Prostate gland (tissue), 2 donors: ENCODE results near the gene TNRC18. TPM values are rescaled to one million over a fixed set of nuclear protein-coding genes. Genes with fewer than 3 reads are reported as not detected.

Experiments
- DNase-seq: peaks from one replicate; pipeline ENCODE4 v3.0.0-alpha.2; 2019; ENCODE audit warnings: low spot score
- H3K27ac ChIP-seq, 2 donors: fragments of 200-600 bp; sonication (generic); 2 replicates each; pipeline ENCODE4 v1.5.1; 2017 to 2019
- H3K27me3 ChIP-seq: fragments of 200-600 bp; sonication (generic); replicated peaks from 2 replicates; pipeline ENCODE4 v1.5.1; 2019; ENCODE audit not compliant: insufficient read depth
- H3K36me3 ChIP-seq, 2 donors: fragments of 200-600 bp; sonication (generic); 1 replicate in 1 of 2; 2 replicates in 1 of 2; pipeline versions ENCODE4 v1.5.1 to v1.8.1; 2017 to 2019
- H3K4me1 ChIP-seq: fragments of 200-600 bp; sonication (generic); replicated peaks from 2 replicates; pipeline ENCODE4 v1.5.1; 2019
- H3K4me3 ChIP-seq, 2 donors: fragments of 200-600 bp; sonication (generic); 2 replicates each; pipeline ENCODE4 v1.5.1; 2017 to 2019
- H3K9me3 ChIP-seq: fragments of 200-600 bp; sonication (generic); 2 replicates; pipeline ENCODE4 v1.5.1; 2017
- POLR2A ChIP-seq: fragments of 450-650 bp; IDR thresholded peaks from one replicate; pipeline ENCODE4 v1.6.1; 2016; ENCODE audit warnings: antibody characterized with exemption, mild to moderate bottlenecking
- POLR2AphosphoS5 ChIP-seq: sonication (generic); formaldehyde crosslinking; IDR thresholded peaks from one replicate; pipeline ENCODE4 v1.6.1; 2017; ENCODE audit warnings: antibody characterized with exemption
- whole genome bisulfite sequencing: methylation state at CpG from one replicate; pipeline ENCODE4 v1.1.5; 2018; 5-methylcytosine and 5-hydroxymethylcytosine counted together
- intact Hi-C: fragments of 100-400 bp; cut with DNase I; formaldehyde crosslinking; loops from one replicate; pipeline ENCODE4 v1.14.2; 2022
- total RNA-seq, 2 donors: library from RNA; depleted of rRNA; stranded (reverse); fragments of >200 nt; gene quantifications; one replicate each; pipeline ENCODE4 v1.1.0, GENCODE V29; 2016
- TF ChIP-seq, protein P1 (sequence below), 4 experiments: fragments of 200-600 bp in 2 of 4; fragments of 450-650 bp in 2 of 4; sonication (generic) in 2 of 4; IDR thresholded peaks; 1 replicate in 3 of 4; 2 replicates in 1 of 4; pipeline ENCODE4 v1.5.1; 2016 to 2019; ENCODE audit warnings: antibody characterized with exemption in 4 of 4, mild to moderate bottlenecking in 2 of 4, moderate library complexity in 2 of 4

Gene TNRC18
- total RNA-seq, 2 donors from 2014 or later = 138 to 290 TPM

DNA sequence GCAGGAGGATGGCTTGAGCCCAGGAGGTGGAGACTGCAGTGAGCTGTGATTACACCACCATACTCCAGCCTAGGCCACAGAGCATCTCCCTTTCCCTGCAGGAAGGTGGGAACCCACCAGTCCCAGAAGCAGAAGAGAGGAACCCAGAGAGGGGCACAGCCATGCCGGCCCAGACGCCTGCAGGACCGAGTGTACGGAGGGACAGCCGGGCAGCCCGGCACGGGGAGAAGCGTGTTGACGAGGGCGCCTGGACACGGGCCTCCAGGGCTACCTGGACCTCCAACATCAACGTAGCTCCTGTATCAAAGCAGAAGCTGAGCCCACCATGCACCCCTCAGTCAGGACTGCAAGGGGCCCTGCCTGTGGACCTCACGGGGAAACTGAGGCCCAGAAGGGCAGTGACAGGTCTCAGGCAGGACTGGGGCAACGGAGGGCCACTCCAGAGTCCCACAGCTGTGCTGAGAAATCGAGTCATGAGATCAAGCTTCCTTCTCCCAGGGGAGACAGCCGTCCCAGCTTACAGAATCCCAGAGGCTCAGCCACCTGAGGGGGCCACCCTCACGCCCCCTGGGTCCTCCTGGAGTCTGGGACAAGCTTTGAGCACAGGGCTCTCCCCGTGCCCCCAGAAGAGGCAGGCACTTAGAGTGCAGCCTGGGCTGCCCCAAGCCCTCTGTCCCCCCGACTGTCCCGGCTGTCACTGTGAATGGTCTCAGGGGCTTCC lies 43.1 kb downstream of the TNRC18 start:
- peaks cover 24% of the 10 kb centered on the region for H3K4me1 ChIP-seq
- H3K27me3 ChIP-seq = no peaks in the 10 kb centered on the region
- 70% methylated on average over 19 of the region's 20 CpGs for WGBS
- DNase-seq = no peak
- H3K36me3 ChIP-seq = peaks cover 0 to 17% of the 10 kb centered on the region in 2 donors
- H3K4me3 ChIP-seq = no peak overlapping the region
- no peak overlapping the region for H3K27ac ChIP-seq
- TF ChIP-seq, protein P1, sequence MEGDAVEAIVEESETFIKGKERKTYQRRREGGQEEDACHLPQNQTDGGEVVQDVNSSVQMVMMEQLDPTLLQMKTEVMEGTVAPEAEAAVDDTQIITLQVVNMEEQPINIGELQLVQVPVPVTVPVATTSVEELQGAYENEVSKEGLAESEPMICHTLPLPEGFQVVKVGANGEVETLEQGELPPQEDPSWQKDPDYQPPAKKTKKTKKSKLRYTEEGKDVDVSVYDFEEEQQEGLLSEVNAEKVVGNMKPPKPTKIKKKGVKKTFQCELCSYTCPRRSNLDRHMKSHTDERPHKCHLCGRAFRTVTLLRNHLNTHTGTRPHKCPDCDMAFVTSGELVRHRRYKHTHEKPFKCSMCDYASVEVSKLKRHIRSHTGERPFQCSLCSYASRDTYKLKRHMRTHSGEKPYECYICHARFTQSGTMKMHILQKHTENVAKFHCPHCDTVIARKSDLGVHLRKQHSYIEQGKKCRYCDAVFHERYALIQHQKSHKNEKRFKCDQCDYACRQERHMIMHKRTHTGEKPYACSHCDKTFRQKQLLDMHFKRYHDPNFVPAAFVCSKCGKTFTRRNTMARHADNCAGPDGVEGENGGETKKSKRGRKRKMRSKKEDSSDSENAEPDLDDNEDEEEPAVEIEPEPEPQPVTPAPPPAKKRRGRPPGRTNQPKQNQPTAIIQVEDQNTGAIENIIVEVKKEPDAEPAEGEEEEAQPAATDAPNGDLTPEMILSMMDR (IDR thresholded peaks at IDR 0.05) = no peak
- TF ChIP-seq POLR2AphosphoS5 = no peak
- no peak for TF ChIP-seq POLR2A
- intact Hi-C loops = no loop called here
- H3K9me3 ChIP-seq = no peaks in the 10 kb centered on the region

DNA sequence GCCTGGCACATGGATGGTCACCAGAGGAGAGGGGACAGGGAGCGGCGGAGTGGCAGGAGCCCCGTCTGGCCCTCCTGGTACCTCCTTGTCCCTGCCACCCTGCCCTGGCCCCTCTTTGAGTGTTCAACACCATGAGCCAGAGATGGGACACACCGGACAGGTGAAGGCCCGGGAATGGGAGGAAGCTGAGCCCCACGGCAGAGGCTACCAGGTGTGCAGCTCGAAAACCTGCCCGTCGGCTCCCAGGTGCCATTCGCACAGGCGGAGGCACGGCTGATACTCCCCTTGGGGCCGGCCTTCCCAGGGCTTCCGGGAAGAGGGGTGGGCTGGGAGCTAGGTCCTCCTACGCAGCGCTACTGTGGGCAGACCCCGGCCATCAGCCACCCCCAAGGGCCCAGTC lies 44.1 kb downstream of the TNRC18 start:
- TF ChIP-seq, protein P1 (IDR thresholded peaks at IDR 0.05) = no peak
- TF ChIP-seq POLR2A (no peak), POLR2AphosphoS5 (no peak)
- Histone ChIP-seq H3K36me3 (peaks cover 0 to 27% of the 10 kb centered on the region in 2 donors), H3K4me3 (no peak overlapping the region), H3K27ac (no peak overlapping the region), H3K9me3 (no peaks in the 10 kb centered on the region), H3K4me1 (peaks cover 23% of the 10 kb centered on the region), H3K27me3 (no peaks in the 10 kb centered on the region)
- intact Hi-C loops = no loop called here
- DNase-seq = no peak
- WGBS = 60% methylated on average over 17 of the region's 17 CpGs

DNA sequence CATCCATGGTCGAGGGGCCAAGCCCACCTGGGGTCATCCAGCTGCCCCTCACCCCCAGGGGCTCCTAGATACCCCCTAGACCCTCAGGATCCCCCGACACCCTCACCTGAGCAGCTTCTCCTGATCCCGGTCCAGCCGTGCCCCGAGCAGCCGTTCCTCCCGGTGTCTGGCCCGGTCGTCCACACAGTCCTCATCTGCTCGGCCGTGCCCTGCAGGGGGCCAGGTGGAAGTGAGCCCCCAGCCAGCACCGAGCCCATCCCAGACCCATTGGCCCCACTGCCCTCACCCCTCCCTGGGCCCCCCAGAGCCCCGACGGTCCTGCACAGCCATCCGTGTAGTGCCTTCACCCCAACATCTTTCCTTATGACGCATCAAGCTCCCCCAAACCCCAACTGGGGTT lies 45.8 kb downstream of the TNRC18 start:
- no peak for TF ChIP-seq POLR2AphosphoS5
- TF ChIP-seq, protein P1 (IDR thresholded peaks at IDR 0.05) = no peak
- no peak for TF ChIP-seq POLR2A
- peaks cover 16% of the 10 kb centered on the region for H3K4me1 ChIP-seq
- H3K27me3 ChIP-seq = no peaks in the 10 kb centered on the region
- no peak overlapping the region for H3K27ac ChIP-seq
- WGBS = 87% methylated on average over 16 of the region's 16 CpGs
- H3K36me3 ChIP-seq = peaks cover 6 to 39% of the 10 kb centered on the region in 2 donors
- no peak for DNase-seq
- intact Hi-C loops = no loop called here
- H3K9me3 ChIP-seq = no peaks in the 10 kb centered on the region
- H3K4me3 ChIP-seq = no peak overlapping the region

DNA sequence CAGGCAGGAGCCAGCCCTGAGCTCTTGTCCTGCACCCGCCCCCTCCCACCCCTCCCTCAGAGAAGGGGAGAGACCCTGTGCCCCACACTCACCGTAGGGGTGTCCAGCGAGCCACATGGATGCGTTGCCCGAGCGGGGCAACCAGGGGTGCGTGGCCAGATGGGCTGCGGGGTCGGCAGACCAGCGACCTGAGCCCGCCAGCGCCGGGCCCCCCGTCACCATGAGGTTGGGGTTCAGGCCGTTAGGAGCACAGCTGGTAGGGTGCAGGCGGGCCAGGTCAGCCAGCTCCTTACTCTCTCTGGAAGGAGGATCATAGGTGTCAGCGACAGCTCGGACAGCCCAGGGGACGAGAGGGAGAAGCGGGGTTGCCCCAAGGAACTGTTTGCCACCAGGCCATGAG lies 46.4 kb downstream of the TNRC18 start:
- H3K9me3 ChIP-seq = no peaks in the 10 kb centered on the region
- intact Hi-C loops = no loop called here
- no peak for DNase-seq
- 91% methylated on average over 20 of the region's 20 CpGs for WGBS
- no peak overlapping the region for H3K4me3 ChIP-seq
- no peaks in the 10 kb centered on the region for H3K27me3 ChIP-seq
- TF ChIP-seq POLR2AphosphoS5 (no peak), POLR2A (no peak)
- TF ChIP-seq, protein P1 (IDR thresholded peaks at IDR 0.05) = no peak
- H3K36me3 ChIP-seq = peaks cover 6 to 39% of the 10 kb centered on the region in 2 donors
- peaks cover 12% of the 10 kb centered on the region for H3K4me1 ChIP-seq
- no peak overlapping the region for H3K27ac ChIP-seq

DNA sequence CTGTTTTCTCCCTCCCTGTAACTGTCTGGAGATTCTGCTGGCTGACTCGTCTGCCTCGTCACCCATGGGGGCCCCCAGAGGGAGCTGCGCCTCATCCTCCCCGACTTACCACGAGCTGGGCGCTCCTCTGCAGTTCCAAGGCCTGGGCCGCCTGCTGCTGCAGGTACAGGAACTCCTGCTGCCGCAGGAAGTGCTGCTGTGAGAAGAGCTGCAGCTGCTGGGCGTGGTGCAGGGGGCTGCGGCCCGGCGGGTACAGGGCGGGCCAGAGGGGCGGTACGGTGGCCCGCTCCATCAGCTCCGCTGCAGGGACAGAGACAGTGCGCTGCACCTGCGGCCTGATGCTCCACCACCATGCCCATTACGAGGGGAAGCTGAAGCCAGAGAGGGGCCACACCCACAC lies 47.7 kb downstream of the TNRC18 start:
- no peak for DNase-seq
- H3K36me3 ChIP-seq = peaks cover 12 to 41% of the 10 kb centered on the region in 2 donors
- H3K9me3 ChIP-seq = no peaks in the 10 kb centered on the region
- H3K27me3 ChIP-seq = no peaks in the 10 kb centered on the region
- 85% methylated on average over 20 of the region's 20 CpGs for WGBS
- intact Hi-C loops = no loop called here
- H3K27ac ChIP-seq = no peak overlapping the region
- H3K4me1 ChIP-seq = peaks cover 4% of the 10 kb centered on the region
- H3K4me3 ChIP-seq = no peak overlapping the region
- TF ChIP-seq, protein P1 (IDR thresholded peaks at IDR 0.05) = no peak
- TF ChIP-seq POLR2A (no peak), POLR2AphosphoS5 (no peak)
